ENCODE data around the gene FADS2. TPM values are rescaled to one million over a fixed set of nuclear protein-coding genes. Genes with fewer than 3 reads are reported as not detected.

The FADS2 gene
- total RNA-seq, 1 experiment from 2014 or later, result 423 TPM

DNA sequence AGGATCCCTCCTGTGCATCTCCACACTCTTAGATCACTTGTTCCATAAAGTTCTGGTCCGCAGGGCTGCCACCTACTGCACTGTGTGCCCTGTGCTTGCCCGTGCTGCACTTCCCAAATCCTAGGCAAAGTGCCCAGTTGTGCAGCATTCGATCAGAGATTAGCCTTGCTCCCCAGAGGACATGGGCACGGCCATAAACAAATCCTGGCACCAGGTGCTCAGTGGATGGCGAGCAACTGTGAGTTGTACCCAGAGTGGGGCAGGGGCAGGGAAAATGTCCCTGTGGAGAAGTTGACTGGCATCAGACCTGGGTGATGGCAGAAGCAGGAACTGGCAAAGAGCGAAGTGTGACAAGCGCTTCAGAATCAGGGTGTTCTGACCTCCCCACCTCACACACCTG, 4.7 kb downstream of the FADS2 start (continued):
- TF ChIP-seq, protein P1, sequence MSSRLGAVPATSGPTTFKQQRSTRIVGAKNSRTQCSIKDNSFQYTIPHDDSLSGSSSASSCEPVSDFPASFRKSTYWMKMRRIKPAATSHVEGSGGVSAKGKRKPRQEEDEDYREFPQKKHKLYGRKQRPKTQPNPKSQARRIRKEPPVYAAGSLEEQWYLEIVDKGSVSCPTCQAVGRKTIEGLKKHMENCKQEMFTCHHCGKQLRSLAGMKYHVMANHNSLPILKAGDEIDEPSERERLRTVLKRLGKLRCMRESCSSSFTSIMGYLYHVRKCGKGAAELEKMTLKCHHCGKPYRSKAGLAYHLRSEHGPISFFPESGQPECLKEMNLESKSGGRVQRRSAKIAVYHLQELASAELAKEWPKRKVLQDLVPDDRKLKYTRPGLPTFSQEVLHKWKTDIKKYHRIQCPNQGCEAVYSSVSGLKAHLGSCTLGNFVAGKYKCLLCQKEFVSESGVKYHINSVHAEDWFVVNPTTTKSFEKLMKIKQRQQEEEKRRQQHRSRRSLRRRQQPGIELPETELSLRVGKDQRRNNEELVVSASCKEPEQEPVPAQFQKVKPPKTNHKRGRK (CRISPR knock-in tag; IDR thresholded peaks at IDR 0.05; ENCODE audit: borderline replicate concordance), result no peak
- TF ChIP-seq RELA (CRISPR knock-in tag; IDR thresholded peaks at IDR 0.05; ENCODE audit: borderline replicate concordance), result no peak
- no peak for TF ChIP-seq NFE2L1 (CRISPR knock-in tag; IDR thresholded peaks at IDR 0.05)
- TF ChIP-seq JAZF1 (CRISPR knock-in tag; IDR thresholded peaks at IDR 0.05), result no peak
- no peak for TF ChIP-seq ZNF138 (CRISPR knock-in tag; conservative IDR thresholded peaks at IDR 0.05)
- TF ChIP-seq, protein P2, sequence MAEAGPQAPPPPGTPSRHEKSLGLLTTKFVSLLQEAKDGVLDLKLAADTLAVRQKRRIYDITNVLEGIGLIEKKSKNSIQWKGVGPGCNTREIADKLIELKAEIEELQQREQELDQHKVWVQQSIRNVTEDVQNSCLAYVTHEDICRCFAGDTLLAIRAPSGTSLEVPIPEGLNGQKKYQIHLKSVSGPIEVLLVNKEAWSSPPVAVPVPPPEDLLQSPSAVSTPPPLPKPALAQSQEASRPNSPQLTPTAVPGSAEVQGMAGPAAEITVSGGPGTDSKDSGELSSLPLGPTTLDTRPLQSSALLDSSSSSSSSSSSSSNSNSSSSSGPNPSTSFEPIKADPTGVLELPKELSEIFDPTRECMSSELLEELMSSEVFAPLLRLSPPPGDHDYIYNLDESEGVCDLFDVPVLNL (CRISPR knock-in tag; IDR thresholded peaks at IDR 0.05; ENCODE audit: borderline replicate concordance, low read depth), result no peak
- TF ChIP-seq GRHL2 (CRISPR knock-in tag; IDR thresholded peaks at IDR 0.05; ENCODE audit: insufficient replicate concordance, severe bottlenecking), result no peak
- no peak for TF ChIP-seq SMAD3 (CRISPR knock-in tag; IDR thresholded peaks at IDR 0.05; ENCODE audit: borderline replicate concordance)
- no peak for TF ChIP-seq OVOL2 (CRISPR knock-in tag; IDR thresholded peaks at IDR 0.05; ENCODE audit: borderline replicate concordance)
- no peak for TF ChIP-seq ATF1 (CRISPR knock-in tag; IDR thresholded peaks at IDR 0.05)
- TF ChIP-seq SP1 (CRISPR knock-in tag; conservative IDR thresholded peaks at IDR 0.05), result no peak
- TF ChIP-seq, protein P3, sequence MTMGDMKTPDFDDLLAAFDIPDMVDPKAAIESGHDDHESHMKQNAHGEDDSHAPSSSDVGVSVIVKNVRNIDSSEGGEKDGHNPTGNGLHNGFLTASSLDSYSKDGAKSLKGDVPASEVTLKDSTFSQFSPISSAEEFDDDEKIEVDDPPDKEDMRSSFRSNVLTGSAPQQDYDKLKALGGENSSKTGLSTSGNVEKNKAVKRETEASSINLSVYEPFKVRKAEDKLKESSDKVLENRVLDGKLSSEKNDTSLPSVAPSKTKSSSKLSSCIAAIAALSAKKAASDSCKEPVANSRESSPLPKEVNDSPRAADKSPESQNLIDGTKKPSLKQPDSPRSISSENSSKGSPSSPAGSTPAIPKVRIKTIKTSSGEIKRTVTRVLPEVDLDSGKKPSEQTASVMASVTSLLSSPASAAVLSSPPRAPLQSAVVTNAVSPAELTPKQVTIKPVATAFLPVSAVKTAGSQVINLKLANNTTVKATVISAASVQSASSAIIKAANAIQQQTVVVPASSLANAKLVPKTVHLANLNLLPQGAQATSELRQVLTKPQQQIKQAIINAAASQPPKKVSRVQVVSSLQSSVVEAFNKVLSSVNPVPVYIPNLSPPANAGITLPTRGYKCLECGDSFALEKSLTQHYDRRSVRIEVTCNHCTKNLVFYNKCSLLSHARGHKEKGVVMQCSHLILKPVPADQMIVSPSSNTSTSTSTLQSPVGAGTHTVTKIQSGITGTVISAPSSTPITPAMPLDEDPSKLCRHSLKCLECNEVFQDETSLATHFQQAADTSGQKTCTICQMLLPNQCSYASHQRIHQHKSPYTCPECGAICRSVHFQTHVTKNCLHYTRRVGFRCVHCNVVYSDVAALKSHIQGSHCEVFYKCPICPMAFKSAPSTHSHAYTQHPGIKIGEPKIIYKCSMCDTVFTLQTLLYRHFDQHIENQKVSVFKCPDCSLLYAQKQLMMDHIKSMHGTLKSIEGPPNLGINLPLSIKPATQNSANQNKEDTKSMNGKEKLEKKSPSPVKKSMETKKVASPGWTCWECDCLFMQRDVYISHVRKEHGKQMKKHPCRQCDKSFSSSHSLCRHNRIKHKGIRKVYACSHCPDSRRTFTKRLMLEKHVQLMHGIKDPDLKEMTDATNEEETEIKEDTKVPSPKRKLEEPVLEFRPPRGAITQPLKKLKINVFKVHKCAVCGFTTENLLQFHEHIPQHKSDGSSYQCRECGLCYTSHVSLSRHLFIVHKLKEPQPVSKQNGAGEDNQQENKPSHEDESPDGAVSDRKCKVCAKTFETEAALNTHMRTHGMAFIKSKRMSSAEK (CRISPR knock-in tag; IDR thresholded peaks at IDR 0.05; ENCODE audit: borderline replicate concordance), result no peak

DNA sequence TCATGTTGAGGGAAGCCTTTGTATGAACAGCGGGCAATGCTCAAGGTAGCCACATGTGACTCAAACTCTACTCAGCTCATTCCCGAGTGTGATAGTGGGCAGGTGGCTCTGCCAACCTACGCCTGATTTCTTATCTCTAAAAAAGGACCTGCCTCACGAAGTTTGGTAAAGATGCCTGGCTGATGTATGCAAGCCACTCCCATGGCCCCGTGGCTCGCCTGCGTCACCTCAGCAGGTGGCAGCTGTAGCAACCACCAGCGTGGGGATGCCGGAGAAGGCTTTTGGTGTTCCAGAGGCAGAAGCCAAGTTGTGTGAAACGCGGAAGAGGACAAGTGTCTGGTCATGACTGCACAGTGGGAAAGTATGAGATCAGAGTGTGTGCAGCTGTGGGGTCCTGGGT, 5.4 kb downstream of the FADS2 start:
- DNase-seq (ENCODE audit: low spot score) (no peak), ATAC-seq (no peak)
- no peaks in the 10 kb centered on the region for H3K9me3 Mint-ChIP-seq
- H3K4me3 Mint-ChIP-seq, result no peak overlapping the region
- peaks cover 18% of the 10 kb centered on the region for H3K36me3 Mint-ChIP-seq
- no peaks in the 10 kb centered on the region for H3K27me3 Mint-ChIP-seq (ENCODE audit: low read depth)
- TF ChIP-seq, protein P4, sequence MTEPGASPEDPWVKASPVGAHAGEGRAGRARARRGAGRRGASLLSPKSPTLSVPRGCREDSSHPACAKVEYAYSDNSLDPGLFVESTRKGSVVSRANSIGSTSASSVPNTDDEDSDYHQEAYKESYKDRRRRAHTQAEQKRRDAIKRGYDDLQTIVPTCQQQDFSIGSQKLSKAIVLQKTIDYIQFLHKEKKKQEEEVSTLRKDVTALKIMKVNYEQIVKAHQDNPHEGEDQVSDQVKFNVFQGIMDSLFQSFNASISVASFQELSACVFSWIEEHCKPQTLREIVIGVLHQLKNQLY (CRISPR knock-in tag; IDR thresholded peaks at IDR 0.05), result no peak
- TF ChIP-seq, protein P5, sequence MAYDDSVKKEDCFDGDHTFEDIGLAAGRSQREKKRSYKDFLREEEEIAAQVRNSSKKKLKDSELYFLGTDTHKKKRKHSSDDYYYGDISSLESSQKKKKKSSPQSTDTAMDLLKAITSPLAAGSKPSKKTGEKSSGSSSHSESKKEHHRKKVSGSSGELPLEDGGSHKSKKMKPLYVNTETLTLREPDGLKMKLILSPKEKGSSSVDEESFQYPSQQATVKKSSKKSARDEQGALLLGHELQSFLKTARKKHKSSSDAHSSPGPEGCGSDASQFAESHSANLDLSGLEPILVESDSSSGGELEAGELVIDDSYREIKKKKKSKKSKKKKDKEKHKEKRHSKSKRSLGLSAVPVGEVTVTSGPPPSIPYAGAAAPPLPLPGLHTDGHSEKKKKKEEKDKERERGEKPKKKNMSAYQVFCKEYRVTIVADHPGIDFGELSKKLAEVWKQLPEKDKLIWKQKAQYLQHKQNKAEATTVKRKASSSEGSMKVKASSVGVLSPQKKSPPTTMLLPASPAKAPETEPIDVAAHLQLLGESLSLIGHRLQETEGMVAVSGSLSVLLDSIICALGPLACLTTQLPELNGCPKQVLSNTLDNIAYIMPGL (CRISPR knock-in tag; IDR thresholded peaks at IDR 0.05), result no peak
- TF ChIP-seq, protein P6, sequence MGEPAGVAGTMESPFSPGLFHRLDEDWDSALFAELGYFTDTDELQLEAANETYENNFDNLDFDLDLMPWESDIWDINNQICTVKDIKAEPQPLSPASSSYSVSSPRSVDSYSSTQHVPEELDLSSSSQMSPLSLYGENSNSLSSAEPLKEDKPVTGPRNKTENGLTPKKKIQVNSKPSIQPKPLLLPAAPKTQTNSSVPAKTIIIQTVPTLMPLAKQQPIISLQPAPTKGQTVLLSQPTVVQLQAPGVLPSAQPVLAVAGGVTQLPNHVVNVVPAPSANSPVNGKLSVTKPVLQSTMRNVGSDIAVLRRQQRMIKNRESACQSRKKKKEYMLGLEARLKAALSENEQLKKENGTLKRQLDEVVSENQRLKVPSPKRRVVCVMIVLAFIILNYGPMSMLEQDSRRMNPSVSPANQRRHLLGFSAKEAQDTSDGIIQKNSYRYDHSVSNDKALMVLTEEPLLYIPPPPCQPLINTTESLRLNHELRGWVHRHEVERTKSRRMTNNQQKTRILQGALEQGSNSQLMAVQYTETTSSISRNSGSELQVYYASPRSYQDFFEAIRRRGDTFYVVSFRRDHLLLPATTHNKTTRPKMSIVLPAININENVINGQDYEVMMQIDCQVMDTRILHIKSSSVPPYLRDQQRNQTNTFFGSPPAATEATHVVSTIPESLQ (CRISPR knock-in tag; IDR thresholded peaks at IDR 0.05), result no peak
- no peak for TF ChIP-seq ZNF219 (CRISPR knock-in tag; IDR thresholded peaks at IDR 0.05; ENCODE audit: borderline replicate concordance)
- peak overlapping the region; percentile 98 for H3K27ac Mint-ChIP-seq
- ChIA-PET POLR2A (interaction anchor here (1.3 to 1.8 kb wide), 2 partner anchors 16 to 18 kb away, joined by 4 to 20 read pairs; no protein-coding TSS in a partner anchor), CTCF (interaction anchor here (1.1 to 2.3 kb wide), 10 partner anchors 17 to 275 kb away, joined by 3 to 25 read pairs (median 6); partner anchors contain the start of gene FADS1)
- H3K4me1 Mint-ChIP-seq, result peaks cover 72% of the 10 kb centered on the region

Measured in WTC11 (cell line).